Mesenchymal stem cell (in vitro differentiated cells and primary cell): ENCODE measurements around the gene UBFD1.
"Not testable (repeated sequence)": the region's sequence is repeated elsewhere in the genome, so short reads cannot be mapped to it uniquely, and the experiment has no call there.

Experiments used
- DNase-seq: peaks from one replicate; pipeline ENCODE4 v3.0.0-alpha.2; 2013
- H2AFZ ChIP-seq: one replicate; pipeline ENCODE4 v1.6.1; 2013; ENCODE audit warnings: low read depth, mild to moderate bottlenecking, control low read depth, inconsistent platforms, low read length, moderate library complexity
- H2AK5ac ChIP-seq: 2 replicates; pipeline ENCODE4 v1.6.1; 2013; ENCODE audit warnings: low read length, moderate library complexity, mild to moderate bottlenecking, inconsistent platforms; ENCODE audit not compliant: severe bottlenecking
- H2BK120ac ChIP-seq: one replicate; pipeline ENCODE4 v1.6.1; 2013; ENCODE audit warnings: low read depth, mild to moderate bottlenecking, inconsistent platforms, low read length, moderate library complexity
- H2BK12ac ChIP-seq, 2 experiments: one replicate each; pipeline ENCODE4 v1.6.1; 2013; ENCODE audit warnings: inconsistent platforms in 2 of 2, low read length in 2 of 2, mild to moderate bottlenecking in 2 of 2, moderate library complexity in 2 of 2, control low read depth in 1 of 2
- H2BK15ac ChIP-seq: one replicate; pipeline ENCODE4 v1.6.1; 2013; ENCODE audit warnings: mild to moderate bottlenecking, low read depth, inconsistent platforms; ENCODE audit not compliant: poor library complexity, severe bottlenecking
- H2BK5ac ChIP-seq: 2 replicates; pipeline ENCODE4 v1.6.1; 2013; ENCODE audit warnings: low read depth, mild to moderate bottlenecking, low read length, control low read depth, inconsistent platforms; ENCODE audit not compliant: poor library complexity, severe bottlenecking
- H3K14ac ChIP-seq, 2 experiments: one replicate each; pipeline ENCODE4 v1.6.1; 2013; ENCODE audit warnings: inconsistent platforms in 2 of 2, low read length in 2 of 2, control low read depth in 1 of 2, mild to moderate bottlenecking in 1 of 2, moderate library complexity in 1 of 2
- H3K18ac ChIP-seq, 2 experiments: one replicate each; pipeline ENCODE4 v1.6.1; 2013; ENCODE audit warnings: inconsistent platforms in 2 of 2, low read length in 2 of 2, control low read depth in 1 of 2, low read depth in 1 of 2, mild to moderate bottlenecking in 1 of 2
- H3K23ac ChIP-seq, 2 experiments: one replicate each; pipeline ENCODE4 v1.6.1; 2013; ENCODE audit warnings: inconsistent platforms in 2 of 2, low read length in 2 of 2, mild to moderate bottlenecking in 2 of 2, moderate library complexity in 2 of 2, control low read depth in 1 of 2
- H3K27ac ChIP-seq: 2 replicates; pipeline ENCODE4 v1.5.1; 2013; ENCODE audit warnings: mild to moderate bottlenecking, moderate library complexity, low read length, control low read depth, inconsistent platforms; ENCODE audit not compliant: poor library complexity, severe bottlenecking
- H3K27me3 ChIP-seq, 2 experiments: 2 replicates each; pipeline versions ENCODE4 v1.6.1 to v1.7.0; 2013; ENCODE audit warnings: low read length in 2 of 2, mild to moderate bottlenecking in 2 of 2, moderate library complexity in 2 of 2, control low read depth in 1 of 2, inconsistent platforms in 1 of 2; ENCODE audit not compliant: control insufficient read depth in 1 of 2, insufficient read depth in 1 of 2
- H3K36me3 ChIP-seq, 2 experiments: 2 replicates each; pipeline versions ENCODE4 v1.6.1 to v1.7.0; 2013; ENCODE audit warnings: low read length in 2 of 2, control low read depth in 1 of 2, inconsistent platforms in 1 of 2, low read depth in 1 of 2, mild to moderate bottlenecking in 1 of 2; ENCODE audit not compliant: insufficient read depth in 2 of 2, control insufficient read depth in 1 of 2
- H3K4ac ChIP-seq, 2 experiments: one replicate each; pipeline ENCODE4 v1.6.1; 2013; ENCODE audit warnings: inconsistent platforms in 2 of 2, low read length in 2 of 2, mild to moderate bottlenecking in 2 of 2, moderate library complexity in 2 of 2, control low read depth in 1 of 2, low read depth in 1 of 2
- H3K4me1 ChIP-seq: 2 replicates; pipeline ENCODE4 v1.6.1; 2013; ENCODE audit warnings: low read depth, low read length, control low read depth; ENCODE audit not compliant: control insufficient read depth, insufficient read depth
- H3K4me2 ChIP-seq: 2 replicates; pipeline ENCODE4 v1.6.1; 2013; ENCODE audit warnings: low read length, mild to moderate bottlenecking, inconsistent platforms; ENCODE audit not compliant: poor library complexity, severe bottlenecking
- H3K4me3 ChIP-seq, 2 experiments: 2 replicates each; pipeline versions ENCODE4 v1.5.1 to v1.7.0; 2013; ENCODE audit warnings: low read length in 2 of 2, mild to moderate bottlenecking in 2 of 2, control low read depth in 1 of 2, low read depth in 1 of 2; ENCODE audit not compliant: insufficient read depth in 1 of 2
- H3K79me1 ChIP-seq: replicated peaks from 2 replicates; pipeline ENCODE4 v1.6.1; 2013; ENCODE audit warnings: mild to moderate bottlenecking, control low read depth, low read length, inconsistent platforms; ENCODE audit not compliant: poor library complexity, severe bottlenecking
- H3K9ac ChIP-seq: 2 replicates; pipeline ENCODE4 v1.7.0; 2013; ENCODE audit warnings: mild to moderate bottlenecking, low read length, moderate library complexity
- H3K9me3 ChIP-seq: 2 replicates; pipeline ENCODE4 v1.7.0; 2013; ENCODE audit warnings: mild to moderate bottlenecking, low read length; ENCODE audit not compliant: control insufficient read depth
- H4K8ac ChIP-seq: one replicate; pipeline ENCODE4 v1.6.1; 2013; ENCODE audit warnings: inconsistent platforms, mild to moderate bottlenecking, low read length, moderate library complexity
- H4K91ac ChIP-seq: one replicate; pipeline ENCODE4 v1.6.1; 2013; ENCODE audit warnings: mild to moderate bottlenecking, low read length, inconsistent platforms
- WGBS: methylation state at CpG from one replicate; pipeline ENCODE4 v1.1.7; 2013; ENCODE audit warnings: mixed read lengths; 5-methylcytosine and 5-hydroxymethylcytosine counted together

Gene UBFD1

DNA sequence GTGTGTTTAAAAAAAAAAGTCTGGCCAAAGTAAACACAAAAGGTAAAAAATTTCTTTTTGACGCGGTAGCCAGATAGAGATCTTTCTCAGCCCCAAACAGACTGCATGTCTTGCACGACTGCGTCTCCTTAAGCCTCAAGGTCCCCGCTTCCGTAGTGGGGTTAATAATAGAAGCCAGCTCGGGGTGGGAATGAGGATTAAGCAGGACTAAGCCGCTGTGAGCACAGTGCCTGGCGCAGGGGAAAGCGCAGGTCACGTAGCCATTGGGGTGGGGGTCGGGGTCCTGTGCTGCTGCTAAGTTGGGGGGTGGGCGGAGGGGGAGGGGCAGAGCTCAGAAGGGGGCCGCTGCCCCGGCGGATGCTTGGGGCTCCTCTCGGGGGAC, 47.8 kb upstream of the UBFD1 start:
- Histone ChIP-seq H3K18ac (peak overlapping the region in 1 of 2 experiments; percentile 60), H3K14ac (peak overlapping the region in 1 of 2 experiments; percentile 45), H2BK5ac (no peak overlapping the region), H3K36me3 (peaks cover 0 to 5% of the 10 kb centered on the region in 2 experiments), H3K4me3 (peak overlapping the region; percentile 86 to 92), H2AK5ac (peak overlapping the region; percentile 77), H4K91ac (no peak overlapping the region), H2BK12ac (no peak overlapping the region), H4K8ac (peak overlapping the region; percentile 36), H3K4ac (no peak overlapping the region), H3K27ac (peak overlapping the region; percentile 33), H3K79me1 (peaks cover 2% of the 10 kb centered on the region), H2BK15ac (no peak overlapping the region), H3K27me3 (no peaks in the 10 kb centered on the region), H3K9ac (peak overlapping the region; percentile 88), H3K4me1 (peaks cover 30% of the 10 kb centered on the region), H2BK120ac (peak overlapping the region; percentile 83), H3K4me2 (peak overlapping the region; percentile 77), H3K9me3 (no peaks in the 10 kb centered on the region), H3K23ac (no peak overlapping the region), H2AFZ (no peak overlapping the region)
- WGBS = 1% methylated on average over 8 of the region's 17 CpGs
- DNase-seq = peak; percentile 68

DNA sequence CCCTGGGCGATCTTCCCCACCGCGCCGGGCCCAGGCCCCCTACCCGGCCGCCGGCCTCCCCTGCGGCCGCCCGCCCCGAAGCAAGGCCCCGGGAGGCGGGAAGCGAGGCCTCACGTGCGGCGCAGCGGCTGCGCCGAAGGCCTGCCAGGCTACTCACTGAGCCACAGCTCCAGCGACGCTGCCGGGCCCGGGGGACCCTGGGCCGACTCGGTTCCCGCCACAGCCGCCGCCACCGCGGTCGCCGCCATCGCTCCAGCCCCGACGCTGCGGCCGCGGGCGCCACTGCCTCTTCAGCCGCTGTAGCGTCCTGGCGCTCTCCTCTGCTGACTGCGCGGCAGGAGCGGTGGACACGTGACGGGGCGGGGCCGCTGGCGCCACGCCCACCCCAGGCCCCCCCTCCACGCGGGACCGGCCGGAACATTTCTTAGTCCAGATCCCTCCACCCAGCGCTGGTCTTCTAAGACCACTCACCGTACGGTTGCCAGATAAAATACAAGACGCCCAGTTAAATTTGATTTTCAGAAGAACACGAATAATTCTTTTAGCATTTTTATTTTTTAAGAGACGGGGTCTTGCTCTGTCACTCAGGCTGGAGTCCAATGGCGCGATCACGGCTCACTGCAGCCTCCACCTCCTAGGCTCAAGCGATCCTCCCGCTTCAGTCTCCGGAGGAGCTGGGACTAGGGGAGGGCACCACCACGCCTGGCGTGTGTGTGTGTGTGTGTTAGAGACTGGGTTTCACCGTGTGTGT, 47.2 kb upstream of the UBFD1 start, which contains the start of gene GGA2:
GGA2 (minus strand) TSS at position 331 of the 751 bp plus-strand sequence; CDS start at position 248, 83 bp downstream.
- 4% methylated on average over 68 of the region's 71 CpGs for WGBS

DNA sequence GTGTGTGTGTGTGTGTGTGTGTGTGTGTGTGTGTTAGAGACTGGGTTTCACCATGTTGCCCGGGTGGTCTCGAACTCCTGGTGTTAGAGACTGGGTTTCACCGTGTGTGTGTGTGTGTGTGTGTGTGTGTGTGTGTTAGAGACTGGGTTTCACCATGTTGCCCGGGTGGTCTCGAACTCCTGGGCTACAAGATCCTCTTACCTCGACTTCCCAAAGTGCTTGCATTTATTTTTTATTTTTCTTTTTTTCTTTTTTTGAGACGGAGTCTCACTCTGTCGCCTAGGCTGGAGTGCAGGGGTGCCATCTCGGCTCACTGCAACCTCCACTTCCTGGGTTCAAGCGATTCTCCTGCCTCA, 46.6 kb upstream of the UBFD1 start:
- H3K4ac ChIP-seq, H3K9me3 ChIP-seq, DNase-seq, H3K23ac ChIP-seq, H2BK5ac ChIP-seq, H2AK5ac ChIP-seq, H3K27ac ChIP-seq, H2BK15ac ChIP-seq, H4K91ac ChIP-seq, H3K14ac ChIP-seq, H3K27me3 ChIP-seq, H3K79me1 ChIP-seq, H2BK120ac ChIP-seq: not testable (repeated sequence)
- peak overlapping the region; percentile 88 for H3K9ac ChIP-seq
- H3K4me3 ChIP-seq = peak overlapping the region in 1 of 2 experiments; percentile 86
- H2BK12ac ChIP-seq = peak overlapping the region in 1 of 2 experiments; percentile 89
- H4K8ac ChIP-seq = peak overlapping the region; percentile 54
- peaks cover 24% of the 10 kb centered on the region for H3K4me1 ChIP-seq
- H3K4me2 ChIP-seq = peak overlapping the region; percentile 76
- H3K18ac ChIP-seq = peak overlapping the region in 1 of 2 experiments; percentile 95
- H2AFZ ChIP-seq = peak overlapping the region; percentile 79
- WGBS = 90% methylated on average over 10 of the region's 10 CpGs
- peaks cover 3 to 10% of the 10 kb centered on the region in 2 experiments for H3K36me3 ChIP-seq

More for the DNA sequence above, 47.2 kb upstream of the UBFD1 start, which contains the start of gene GGA2:
- Histone ChIP-seq H3K4me2 (peak within 1 kb of the TSS; percentile 77), H3K9me3 (no peaks in the 10 kb centered on the region), H4K8ac (peak within 1 kb of the TSS; percentile 54), H3K4me3 (peak within 1 kb of the TSS; percentile 86 to 92), H3K27ac (peak within 1 kb of the TSS; percentile 33), H3K9ac (peak within 1 kb of the TSS; percentile 88), H3K27me3 (no peaks in the 10 kb centered on the region), H2BK12ac (peak within 1 kb of the TSS in 1 of 2 experiments; percentile 89), H3K18ac (peak within 1 kb of the TSS; percentile 60 to 95), H3K14ac (peak within 1 kb of the TSS; percentile 45 to 56), H3K4ac (peak within 1 kb of the TSS in 1 of 2 experiments; percentile 56), H4K91ac (peak within 1 kb of the TSS; percentile 66), H2AFZ (peak within 1 kb of the TSS; percentile 79), H2BK120ac (peak within 1 kb of the TSS; percentile 83), H2BK15ac (peak within 1 kb of the TSS; percentile 89), H2BK5ac (no peak within 1 kb of the TSS), H3K23ac (peak within 1 kb of the TSS in 1 of 2 experiments; percentile 6), H3K4me1 (peaks cover 27% of the 10 kb centered on the region), H3K79me1 (peaks cover 2% of the 10 kb centered on the region), H3K36me3 (peaks cover 3 to 10% of the 10 kb centered on the region in 2 experiments), H2AK5ac (peak within 1 kb of the TSS; percentile 77)
- DNase-seq = peak; percentile 84

DNA sequence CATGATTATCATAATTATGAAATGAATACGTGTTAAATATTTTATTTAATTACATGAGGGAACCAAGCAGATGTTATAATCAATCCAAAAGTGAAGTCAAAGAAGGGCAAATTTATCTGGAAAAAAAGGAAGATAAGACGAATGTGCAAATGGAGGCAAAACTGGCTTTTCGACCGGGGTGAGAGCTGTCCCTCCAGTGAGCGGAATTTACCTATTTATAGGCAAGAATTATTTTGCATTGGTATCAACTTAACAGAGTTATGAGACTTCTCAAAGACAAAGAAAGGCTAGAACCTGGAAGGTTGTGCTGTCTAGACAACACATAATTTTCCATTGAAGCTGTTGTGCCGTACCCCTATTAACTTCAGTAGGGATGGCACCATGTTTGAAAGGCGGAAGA, 45.8 kb upstream of the UBFD1 start:
- H3K9ac ChIP-seq = no peak overlapping the region
- no peak overlapping the region for H4K91ac ChIP-seq
- no peaks in the 10 kb centered on the region for H3K79me1 ChIP-seq
- no peak overlapping the region for H3K23ac ChIP-seq
- H3K4me3 ChIP-seq = no peak overlapping the region
- 85% methylated on average over 5 of the region's 7 CpGs for WGBS
- no peak overlapping the region for H3K4me2 ChIP-seq
- H2BK120ac ChIP-seq = no peak overlapping the region
- no peak for DNase-seq
- H2AK5ac ChIP-seq = no peak overlapping the region
- no peak overlapping the region for H2AFZ ChIP-seq
- H3K4me1 ChIP-seq = peaks cover 17% of the 10 kb centered on the region
- H3K18ac ChIP-seq = no peak overlapping the region
- no peak overlapping the region for H3K27ac ChIP-seq
- H3K36me3 ChIP-seq = peaks cover 3 to 10% of the 10 kb centered on the region in 2 experiments
- H3K9me3 ChIP-seq = no peaks in the 10 kb centered on the region
- no peak overlapping the region for H2BK12ac ChIP-seq
- no peak overlapping the region for H2BK5ac ChIP-seq
- no peak overlapping the region for H3K4ac ChIP-seq
- H4K8ac ChIP-seq = no peak overlapping the region
- H3K27me3 ChIP-seq = no peaks in the 10 kb centered on the region
- H2BK15ac ChIP-seq = no peak overlapping the region
- no peak overlapping the region for H3K14ac ChIP-seq
